NCI-H2081 treated with DMSO at 0.1 percent for 48 hours (cell line): ENCODE results near the gene KDM4E.
"Not testable (repeated sequence)": the region's sequence is repeated elsewhere in the genome, so short reads cannot be mapped to it uniquely, and the experiment has no call there.

Experiments
- DNase-seq: peaks from one replicate; lab custom pipeline; 2025; lab: John Stamatoyannopoulos, UW

KDM4E gene

DNA sequence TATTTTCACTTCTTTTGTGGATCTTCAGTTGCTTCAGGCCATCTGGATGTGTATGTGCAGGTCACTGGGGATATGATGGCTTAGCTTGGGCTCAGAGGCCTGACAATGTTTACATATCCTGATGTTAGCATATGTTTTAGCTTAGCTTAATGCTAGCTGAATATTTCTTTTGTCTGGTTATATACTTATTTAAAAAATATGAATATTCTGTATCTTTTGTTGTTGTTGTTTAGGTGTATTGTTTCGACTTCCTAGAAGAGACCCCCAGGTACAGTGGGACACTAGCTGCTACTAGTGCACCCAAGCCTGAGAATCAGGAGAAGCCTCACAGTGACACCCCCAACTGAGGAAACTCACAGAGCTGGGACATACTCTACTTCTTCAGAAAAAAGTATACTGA lies at the start of gene KDM4E:
Gene KDM4E (plus strand): TSS at position 301 of the 400 bp plus-strand sequence. CDS start 300 bp downstream, outside the sequence.
- DNase-seq: no peak

DNA sequence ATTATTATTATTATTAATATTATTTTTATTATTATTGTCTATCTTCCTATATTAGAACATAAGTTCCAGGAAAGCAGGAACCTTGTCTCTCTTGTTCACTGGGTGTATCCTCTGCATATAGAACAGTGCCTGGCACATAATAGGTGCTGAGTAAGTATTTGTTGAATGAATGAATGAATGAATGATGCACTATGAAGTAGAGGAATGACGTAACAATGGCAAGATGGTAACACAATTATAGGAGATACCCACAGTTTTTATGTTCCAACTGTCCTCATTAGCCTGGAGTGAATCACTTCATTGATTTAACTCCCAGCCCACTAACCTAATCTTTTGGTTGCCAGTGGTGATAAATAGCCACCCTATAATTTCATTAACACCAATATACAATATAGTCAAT lies 49.5 kb upstream of the KDM4E start:
- no peak for DNase-seq

DNA sequence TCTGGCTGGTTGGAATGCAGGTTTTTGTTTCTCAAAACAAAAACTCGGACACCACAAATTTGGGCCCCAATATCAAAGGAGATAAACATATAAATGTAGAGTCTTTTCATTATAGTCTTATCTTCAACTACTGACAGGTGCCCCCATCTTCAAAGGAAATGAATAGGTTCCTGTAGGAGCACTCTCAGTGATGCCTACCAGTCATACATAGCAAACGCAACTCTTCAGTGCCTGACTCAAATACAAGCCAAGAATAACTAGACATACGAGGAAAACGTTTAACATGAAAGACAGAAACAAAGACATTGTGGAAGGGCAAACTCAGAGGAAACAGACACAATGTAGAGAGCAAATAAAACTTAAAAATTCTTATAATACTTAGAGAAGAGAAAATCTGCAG lies 37.7 kb upstream of the KDM4E start:
- no peak for DNase-seq

DNA sequence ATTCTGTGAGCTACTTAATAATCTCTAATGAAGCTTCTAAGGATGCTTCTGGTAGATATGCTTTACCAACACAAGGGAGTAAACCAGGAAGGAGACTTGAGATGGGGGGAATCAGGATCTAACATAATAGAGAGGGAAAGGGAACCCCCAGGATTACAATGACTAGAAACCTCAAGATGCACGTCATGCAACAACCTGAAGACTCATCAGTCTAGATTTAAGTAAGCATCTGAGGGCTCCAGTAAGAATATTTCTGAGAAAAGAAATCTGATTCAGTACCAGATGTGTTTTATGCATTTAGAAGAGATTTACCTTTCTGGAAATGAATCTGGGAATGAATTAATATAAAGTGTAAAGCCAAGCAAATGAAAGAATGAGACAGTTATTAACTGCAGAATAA lies 36.3 kb upstream of the KDM4E start:
- DNase-seq: no peak

DNA sequence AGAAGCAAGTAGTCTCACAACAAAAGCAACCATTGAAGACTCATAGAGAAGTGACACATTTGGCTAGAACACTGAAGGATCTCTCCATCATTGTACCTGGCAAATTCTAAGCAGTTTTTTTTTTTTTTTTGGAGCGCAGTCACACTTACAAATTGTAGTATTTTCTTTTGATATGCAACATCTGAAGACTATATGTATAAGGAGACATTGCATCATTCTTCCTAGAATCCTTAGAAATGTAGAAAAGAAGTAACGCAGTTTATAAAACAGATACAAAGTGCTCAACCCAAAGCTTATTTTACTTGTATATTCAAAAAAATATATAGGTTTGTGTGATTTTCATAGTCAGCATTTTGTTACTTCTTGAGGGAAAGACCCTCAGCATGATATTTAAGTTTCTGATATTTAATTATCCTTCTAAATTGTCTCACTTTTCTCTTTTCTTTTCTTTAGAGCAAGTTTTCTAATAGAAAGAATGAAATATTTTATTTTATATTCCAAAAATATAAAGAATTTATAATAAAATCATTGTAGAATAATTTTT lies 31.6 kb upstream of the KDM4E start:
- no peak for DNase-seq

DNA sequence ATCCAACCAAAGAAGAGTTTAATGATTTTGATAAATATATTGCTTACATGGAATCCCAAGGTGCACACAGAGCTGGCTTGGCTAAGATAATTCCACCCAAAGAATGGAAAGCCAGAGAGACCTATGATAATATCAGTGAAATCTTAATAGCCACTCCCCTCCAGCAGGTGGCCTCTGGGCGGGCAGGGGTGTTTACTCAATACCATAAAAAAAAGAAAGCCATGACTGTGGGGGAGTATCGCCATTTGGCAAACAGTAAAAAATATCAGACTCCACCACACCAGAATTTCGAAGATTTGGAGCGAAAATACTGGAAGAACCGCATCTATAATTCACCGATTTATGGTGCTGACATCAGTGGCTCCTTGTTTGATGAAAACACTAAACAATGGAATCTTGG lies 27.6 kb upstream of the KDM4E start:
- DNase-seq: no peak

DNA sequence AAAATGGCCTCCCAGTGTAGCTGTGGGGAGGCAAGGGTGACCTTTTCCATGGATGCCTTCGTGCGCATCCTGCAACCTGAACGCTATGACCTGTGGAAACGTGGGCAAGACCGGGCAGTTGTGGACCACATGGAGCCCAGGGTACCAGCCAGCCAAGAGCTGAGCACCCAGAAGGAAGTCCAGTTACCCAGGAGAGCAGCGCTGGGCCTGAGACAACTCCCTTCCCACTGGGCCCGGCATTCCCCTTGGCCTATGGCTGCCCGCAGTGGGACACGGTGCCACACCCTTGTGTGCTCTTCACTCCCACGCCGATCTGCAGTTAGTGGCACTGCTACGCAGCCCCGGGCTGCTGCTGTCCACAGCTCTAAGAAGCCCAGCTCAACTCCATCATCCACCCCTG lies 26.8 kb upstream of the KDM4E start:
- no peak for DNase-seq

DNA sequence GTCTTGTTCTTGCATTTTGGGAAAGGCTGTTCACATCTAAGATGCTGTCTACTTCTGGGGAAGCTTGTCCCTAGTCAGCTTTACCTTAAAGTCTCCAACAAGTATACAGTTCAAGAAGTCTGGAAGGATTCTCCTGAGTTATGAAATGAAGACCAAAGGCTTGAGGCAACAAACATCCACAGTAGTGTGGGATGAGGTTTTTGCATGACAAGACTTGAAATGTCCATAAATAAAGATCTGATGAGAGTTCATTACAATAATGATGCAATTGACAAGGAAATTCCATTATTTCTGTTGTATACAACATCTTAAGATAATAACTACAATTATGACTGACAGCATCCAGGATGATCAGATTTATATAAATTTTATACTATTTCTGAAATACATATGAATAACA lies 21.3 kb upstream of the KDM4E start:
- DNase-seq: no peak

DNA sequence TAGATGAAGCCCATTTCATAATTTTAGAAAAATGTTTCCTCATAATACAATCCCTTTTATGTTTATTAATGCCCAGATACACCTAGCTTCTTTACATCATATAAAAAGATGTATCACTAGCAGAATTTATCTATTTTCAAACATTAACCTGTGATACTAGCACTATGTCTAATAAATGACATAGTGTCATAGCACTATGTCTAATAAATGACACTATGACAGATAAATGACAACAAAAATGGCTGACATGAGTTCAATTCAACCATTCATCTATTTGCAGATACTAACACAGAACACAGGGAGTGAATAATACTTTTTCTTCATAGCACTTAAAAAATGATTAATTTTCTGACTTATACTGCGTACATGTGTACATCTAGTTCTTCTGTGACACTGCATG lies 19.4 kb upstream of the KDM4E start:
- DNase-seq: no peak

DNA sequence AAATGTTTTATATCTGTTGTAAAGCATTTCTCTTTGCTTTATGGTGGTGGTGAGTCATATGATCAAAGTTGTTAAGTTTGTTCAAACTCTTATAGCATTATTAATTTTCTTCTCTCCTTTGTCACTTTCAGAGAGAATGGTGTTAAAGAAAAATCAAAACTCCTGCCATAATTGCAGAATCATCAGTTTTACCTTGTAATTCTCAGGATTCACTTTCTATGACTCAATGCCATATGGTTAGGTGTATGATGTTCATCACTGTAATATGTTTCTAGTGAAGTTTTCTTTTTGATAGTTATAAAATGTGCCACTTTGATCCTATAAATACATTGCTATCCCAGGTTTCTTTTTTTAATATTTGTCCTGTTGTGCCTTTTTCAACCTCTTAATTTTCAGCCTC lies 13.7 kb upstream of the KDM4E start:
- DNase-seq: no peak

DNA sequence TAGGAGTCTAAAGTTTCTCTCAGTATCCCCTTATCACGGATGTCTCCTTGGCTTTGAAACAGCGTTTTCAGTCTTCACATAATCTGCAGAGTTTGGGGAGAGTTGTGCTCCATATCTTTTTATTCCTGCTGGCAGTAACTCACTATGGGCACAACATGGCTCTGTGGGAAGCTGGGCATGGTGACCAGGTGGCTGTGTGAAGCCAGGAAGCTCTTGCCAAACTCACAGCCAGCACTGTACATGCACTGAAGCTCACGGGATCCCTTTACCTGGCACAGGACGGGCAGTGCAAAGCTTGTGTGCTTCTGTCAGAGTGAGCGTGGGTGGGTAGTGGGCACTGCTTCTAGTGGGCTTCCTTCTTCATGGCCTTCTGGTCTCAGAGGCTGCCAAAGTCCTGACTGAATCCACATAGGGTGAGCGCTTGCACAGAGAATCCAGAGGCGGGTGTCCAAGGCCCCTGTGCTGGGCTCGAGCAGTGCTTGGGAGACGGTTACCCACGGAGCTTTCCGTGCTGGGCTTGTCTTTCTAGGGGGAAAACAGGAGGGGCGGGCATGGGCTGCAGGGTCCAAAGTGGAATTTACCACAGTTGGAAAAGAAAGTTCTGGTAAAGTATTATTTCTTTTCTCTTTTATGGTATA lies 10.8 kb upstream of the KDM4E start:
- DNase-seq: no peak

DNA sequence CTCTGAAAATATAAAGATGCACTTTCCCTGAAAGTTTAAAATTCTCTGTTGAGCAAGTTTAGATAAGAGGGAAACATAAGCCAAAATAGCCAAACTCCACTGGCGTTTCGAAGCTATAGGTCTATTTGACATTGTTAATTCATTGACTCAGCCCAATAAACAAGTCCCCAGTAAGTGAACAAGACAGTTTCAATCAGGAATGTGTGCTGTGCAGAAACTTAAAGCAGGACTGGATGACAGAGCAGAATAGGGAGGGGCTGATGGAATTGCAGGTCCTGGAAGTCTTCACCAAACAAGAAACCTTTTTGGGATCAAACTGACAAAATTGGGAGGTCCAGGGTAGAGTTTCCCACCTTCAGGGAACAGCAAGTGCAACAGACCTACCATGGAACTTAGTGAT lies 8.9 kb upstream of the KDM4E start:
- DNase-seq: no peak

DNA sequence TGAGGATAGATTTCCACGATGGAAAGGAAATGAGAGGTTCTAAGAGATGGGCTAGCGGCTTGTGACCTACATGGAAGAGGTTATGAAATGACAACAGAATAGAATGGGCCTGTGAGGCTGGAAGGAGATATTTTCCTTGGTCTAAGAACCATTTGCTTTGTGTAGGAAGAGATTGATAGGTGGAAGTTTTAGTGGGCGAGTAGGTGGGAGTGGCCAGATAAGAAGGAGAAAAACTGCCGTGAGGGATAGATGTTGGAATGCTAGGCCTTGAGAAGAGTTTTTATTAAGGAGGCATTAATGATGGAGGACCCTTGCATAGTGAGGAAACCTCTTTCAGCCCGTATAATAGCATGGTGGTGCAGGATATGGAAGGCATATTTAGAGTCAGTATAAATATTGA lies 3.6 kb upstream of the KDM4E start:
- DNase-seq: not testable (repeated sequence)

DNA sequence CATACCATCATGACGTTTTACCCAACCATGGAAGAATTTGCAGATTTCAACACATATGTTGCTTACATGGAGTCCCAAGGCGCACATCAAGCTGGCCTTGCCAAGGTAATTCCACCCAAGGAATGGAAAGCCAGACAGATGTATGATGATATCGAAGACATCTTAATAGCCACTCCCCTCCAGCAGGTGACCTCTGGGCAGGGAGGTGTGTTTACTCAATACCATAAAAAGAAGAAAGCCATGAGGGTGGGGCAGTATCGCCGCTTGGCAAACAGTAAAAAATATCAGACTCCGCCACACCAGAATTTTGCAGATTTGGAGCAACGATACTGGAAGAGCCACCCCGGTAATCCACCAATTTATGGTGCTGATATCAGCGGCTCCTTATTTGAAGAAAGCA lies 536 bp downstream of the KDM4E start:
- DNase-seq: not testable (repeated sequence)

DNA sequence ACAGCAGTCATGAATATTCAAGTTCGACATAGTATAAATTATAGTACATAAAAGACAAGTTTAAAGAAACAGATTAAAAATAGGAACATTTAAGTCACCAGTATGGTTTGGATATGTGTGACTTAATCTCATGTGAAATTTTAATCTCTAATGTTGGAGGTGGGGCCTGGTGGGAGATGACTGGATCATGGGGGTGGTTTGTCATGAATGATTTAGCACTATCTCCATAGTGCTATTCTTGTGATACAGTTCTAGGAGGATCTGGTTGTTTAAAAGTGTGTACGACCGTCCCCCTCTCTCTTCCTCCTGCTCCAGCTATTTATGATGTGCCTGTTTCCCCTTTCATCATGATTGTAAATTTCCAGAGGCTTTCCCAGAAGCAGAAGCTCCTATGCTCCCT lies 3.3 kb downstream of the KDM4E start:
- no peak for DNase-seq

DNA sequence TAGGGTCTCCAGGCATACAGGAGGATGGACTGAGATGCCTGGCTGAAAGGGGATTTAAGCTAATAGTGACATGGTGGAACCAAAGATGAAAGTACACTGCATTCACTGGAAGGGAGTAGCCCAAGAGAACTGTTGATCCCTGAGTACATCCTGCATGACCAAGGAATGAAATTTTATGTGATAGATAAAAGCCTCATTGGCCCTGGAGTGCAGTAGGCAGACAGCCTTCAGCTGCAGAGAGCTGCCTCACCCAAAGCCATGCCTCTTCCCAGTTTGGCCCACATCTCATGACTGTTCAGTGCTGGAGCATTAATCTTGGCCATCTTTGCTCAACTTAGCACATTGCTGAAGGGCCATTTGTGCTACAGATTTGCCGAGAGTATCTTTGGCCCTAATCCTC lies 8.0 kb downstream of the KDM4E start:
- DNase-seq: no peak

DNA sequence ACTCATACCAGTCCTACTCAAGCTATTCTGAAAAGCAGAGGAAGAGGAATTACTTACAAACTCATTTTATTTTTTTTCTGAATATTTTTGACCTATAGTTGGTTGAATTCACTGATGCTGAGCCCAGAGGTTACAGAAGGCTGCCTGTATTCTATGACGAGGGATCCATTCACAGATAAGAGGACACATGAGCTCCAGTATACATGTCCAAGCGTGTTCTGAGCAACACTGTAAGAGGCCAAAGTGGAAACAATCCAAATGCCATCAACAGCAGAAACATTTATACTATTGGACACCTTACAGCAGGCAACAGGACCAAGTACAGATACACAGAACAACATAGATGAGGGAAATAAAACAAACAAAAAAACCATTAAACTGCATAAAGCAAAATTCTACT lies 10.3 kb downstream of the KDM4E start:
- no peak for DNase-seq

DNA sequence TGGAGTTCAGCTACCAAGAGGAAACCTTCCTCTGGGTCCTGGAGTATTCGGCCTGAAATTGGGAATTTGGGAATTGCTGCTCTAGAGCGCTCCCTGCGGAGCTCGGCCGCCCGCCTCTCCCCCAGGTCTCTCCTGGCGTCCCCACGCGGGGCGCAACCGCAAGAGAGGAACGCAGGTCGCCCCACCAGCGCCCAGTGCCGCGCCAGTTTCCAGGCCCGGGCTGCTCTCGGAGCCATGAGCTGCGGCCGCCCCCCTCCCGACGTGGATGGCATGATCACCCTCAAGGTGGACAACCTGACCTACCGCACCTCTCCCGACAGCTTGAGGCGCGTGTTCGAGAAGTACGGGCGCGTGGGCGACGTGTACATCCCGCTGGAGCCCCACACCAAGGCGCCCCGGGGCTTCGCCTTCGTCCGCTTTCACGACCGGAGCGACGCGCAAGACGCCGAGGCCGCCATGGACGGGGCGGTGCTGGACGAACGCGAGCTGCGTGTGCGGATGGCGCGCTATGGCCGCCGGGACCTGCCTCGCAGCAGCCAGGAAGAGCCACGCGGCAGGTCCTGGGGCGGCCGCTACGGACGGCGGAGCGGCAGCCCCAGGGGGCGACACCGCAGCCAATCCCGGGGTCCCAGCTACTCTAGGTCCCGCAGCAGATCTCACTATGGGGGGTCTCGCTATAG lies 12.4 kb downstream of the KDM4E start:
- not testable (repeated sequence) for DNase-seq

DNA sequence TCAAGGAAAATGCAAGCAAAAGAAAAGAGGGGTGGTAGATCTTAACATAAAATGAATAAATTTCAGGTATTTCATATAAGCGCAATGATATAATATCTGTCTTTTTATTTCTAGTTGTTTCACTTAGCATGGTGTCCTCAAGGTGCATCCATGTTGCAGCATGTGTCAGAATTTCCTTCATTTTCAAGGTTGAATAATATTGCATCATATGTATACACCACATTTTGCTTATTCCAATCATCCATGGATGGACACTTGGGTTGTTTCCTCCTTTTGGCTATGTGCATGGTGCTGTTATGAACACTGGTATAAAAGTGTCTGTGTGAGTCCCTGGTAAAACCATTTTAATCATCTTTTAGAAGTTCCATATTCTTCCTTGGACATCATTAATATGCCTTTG lies 17.2 kb downstream of the KDM4E start:
- no peak for DNase-seq

DNA sequence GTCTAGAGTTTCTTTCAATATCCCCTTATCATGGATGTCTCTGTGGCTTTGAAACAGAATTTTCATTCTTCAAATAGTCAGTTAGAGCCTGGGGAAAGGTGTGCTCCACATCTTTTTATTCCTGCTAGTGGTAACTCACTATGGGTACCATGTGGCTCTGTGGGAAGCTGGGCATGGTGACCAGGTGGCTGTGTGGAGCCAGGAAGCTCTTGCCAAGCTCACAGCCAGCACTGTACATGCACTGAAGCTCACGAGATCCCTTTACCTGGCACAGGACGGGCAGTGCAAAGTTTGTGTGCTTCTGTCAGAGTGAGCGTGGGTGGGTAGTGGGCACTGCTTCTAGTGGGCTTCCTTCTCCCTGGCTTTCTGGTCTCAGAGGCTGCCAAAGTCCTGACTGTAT lies 17.8 kb downstream of the KDM4E start:
- DNase-seq: no peak

DNA sequence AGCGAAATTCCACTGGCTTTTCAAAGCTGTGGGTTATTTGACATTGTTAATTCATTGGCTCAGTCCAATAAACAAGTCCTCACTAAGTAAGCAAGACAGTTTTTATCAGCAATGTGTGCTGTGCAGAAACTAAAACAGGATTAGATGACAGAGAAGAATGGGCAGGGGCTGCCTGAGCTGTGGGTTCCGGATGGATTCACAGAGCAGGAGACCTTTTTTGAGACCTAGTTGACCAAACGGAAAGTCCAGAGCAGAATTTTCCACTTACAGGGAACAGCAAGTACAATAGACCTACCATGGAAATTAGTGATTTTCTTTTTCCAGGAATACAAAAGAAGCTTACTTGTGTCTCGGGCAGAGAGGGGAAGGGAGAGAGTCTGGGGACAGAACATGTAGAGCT lies 19.0 kb downstream of the KDM4E start:
- DNase-seq: no peak

DNA sequence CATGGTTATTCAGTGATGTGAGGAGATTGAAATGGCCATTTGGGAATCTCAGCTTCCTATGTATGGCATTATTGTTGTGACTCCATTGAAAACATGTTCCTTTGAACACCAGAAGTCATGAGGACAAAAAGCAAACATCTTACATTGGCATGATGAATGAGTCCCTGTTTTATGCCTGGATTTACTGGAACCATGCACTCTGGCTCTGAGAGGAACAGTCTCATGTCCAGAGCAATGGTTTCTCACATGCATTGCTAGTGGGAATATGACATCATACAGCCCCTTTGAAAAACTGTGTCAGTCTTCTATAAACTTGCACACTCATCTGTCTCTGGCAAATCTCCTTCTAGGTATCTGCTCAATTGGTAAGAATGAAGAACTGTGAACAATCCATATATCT lies 20.8 kb downstream of the KDM4E start:
- DNase-seq: no peak

DNA sequence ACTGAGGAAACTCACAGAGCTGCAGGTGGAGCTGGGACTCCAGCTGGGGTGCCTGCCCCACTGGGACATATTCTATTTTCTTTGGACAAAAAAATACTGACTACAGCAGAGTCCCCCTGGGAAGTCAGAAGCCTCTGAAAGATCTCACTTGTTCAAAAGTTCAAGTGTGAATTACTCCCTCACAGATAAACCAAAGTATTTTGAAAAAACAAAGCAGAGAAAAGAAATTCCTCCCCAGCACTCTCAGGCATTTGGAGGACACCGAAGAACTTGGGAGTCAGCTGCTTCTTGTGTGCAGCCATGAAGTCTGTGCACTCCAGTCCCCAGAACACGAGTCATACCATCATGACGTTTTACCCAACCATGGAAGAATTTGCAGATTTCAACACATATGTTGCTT lies 24.1 kb downstream of the KDM4E start, which contains the start of gene KDM4F:
Gene KDM4F (plus strand): TSS at position 301 of the 400 bp plus-strand sequence.
- not testable (repeated sequence) for DNase-seq
